Progenitor cell of endocrine pancreas (in vitro differentiated cells): ENCODE measurements around the gene ALKBH5. TPM values are rescaled to one million over a fixed set of nuclear protein-coding genes. Genes with fewer than 3 reads are reported as not detected.
A peak's percentile ranks its signal among the peaks of the same experiment; 100 is the strongest.

Experiments used
- DNase-seq: peaks from one replicate; pipeline ENCODE4 v3.0.0; 2021; ENCODE audit warnings: low spot score; ENCODE audit not compliant: unreplicated experiment
- H3K27ac Mint-ChIP-seq: 2 replicates; pipeline ENCODE4 v1.8.0; 2021; ENCODE audit warnings: mild to moderate bottlenecking, moderate library complexity, mixed read lengths
- H3K27me3 Mint-ChIP-seq: 2 replicates; pipeline ENCODE4 v1.8.0; 2021; ENCODE audit warnings: mixed read lengths
- H3K36me3 Mint-ChIP-seq: 2 replicates; pipeline ENCODE4 v1.8.0; 2022; ENCODE audit warnings: mixed read lengths; ENCODE audit not compliant: insufficient read depth
- H3K4me1 Mint-ChIP-seq: 2 replicates; pipeline ENCODE4 v1.8.0; 2021; ENCODE audit warnings: low read depth, mixed read lengths
- H3K4me3 Mint-ChIP-seq: 2 replicates; pipeline ENCODE4 v1.8.0; 2021; ENCODE audit warnings: low read depth, mild to moderate bottlenecking, moderate library complexity, mixed read lengths
- H3K9me3 Mint-ChIP-seq: 2 replicates; pipeline ENCODE4 v1.8.0; 2021; ENCODE audit warnings: low read depth, mixed read lengths
- CTCF ChIP-seq: fragments of 200-600 bp; sonication (generic); IDR thresholded peaks from one replicate; pipeline ENCODE4 v1.5.0; 2021; ENCODE audit warnings: antibody characterized with exemption, mild to moderate bottlenecking; ENCODE audit not compliant: unreplicated experiment
- total RNA-seq: library from RNA; stranded (reverse); gene quantifications from 2 replicates; pipeline ENCODE4 v1.2.1, GENCODE V29; 2021

Gene ALKBH5
- total RNA-seq, 1 donor from 2014 or later: 78.1 TPM

- Mint-ChIP-seq H3K27me3 (no peaks in the 10 kb centered on the region), H3K4me1 (peaks cover 3% of the 10 kb centered on the region), H3K36me3 (peaks cover 17% of the 10 kb centered on the region), H3K9me3 (no peaks in the 10 kb centered on the region), H3K27ac (no peak overlapping the region), H3K4me3 (no peak overlapping the region)
- TF ChIP-seq CTCF: no peak
- no peak for DNase-seq
Measured at GRCh38 chr17:18198530-18198929, 14.9 kb downstream of the ALKBH5 start.

GRCh38 chr17:18201108-18201507 lies 17.5 kb downstream of the ALKBH5 start:
- Mint-ChIP-seq H3K36me3 (peaks cover 12% of the 10 kb centered on the region), H3K27ac (peak overlapping the region; percentile 62), H3K4me3 (no peak overlapping the region), H3K4me1 (peaks cover 3% of the 10 kb centered on the region), H3K27me3 (no peaks in the 10 kb centered on the region), H3K9me3 (no peaks in the 10 kb centered on the region)
- no peak for TF ChIP-seq CTCF
- no peak for DNase-seq

- H3K4me3 Mint-ChIP-seq: no peak overlapping the region
- peaks cover 11% of the 10 kb centered on the region for H3K36me3 Mint-ChIP-seq
- peaks cover 3% of the 10 kb centered on the region for H3K4me1 Mint-ChIP-seq
- TF ChIP-seq CTCF: no peak
- H3K27me3 Mint-ChIP-seq: no peaks in the 10 kb centered on the region
- peak overlapping the region; percentile 78 for H3K27ac Mint-ChIP-seq
- H3K9me3 Mint-ChIP-seq: no peaks in the 10 kb centered on the region
- DNase-seq: no peak
Measured at GRCh38 chr17:18203308-18203707, 19.7 kb downstream of the ALKBH5 start.

GRCh38 chr17:18205861-18206260 lies 22.2 kb downstream of the ALKBH5 start:
- H3K27ac Mint-ChIP-seq: no peak overlapping the region
- peaks cover 12% of the 10 kb centered on the region for H3K36me3 Mint-ChIP-seq
- no peak for TF ChIP-seq CTCF
- no peaks in the 10 kb centered on the region for H3K27me3 Mint-ChIP-seq
- DNase-seq: no peak
- H3K4me3 Mint-ChIP-seq: no peak overlapping the region
- H3K9me3 Mint-ChIP-seq: no peaks in the 10 kb centered on the region
- H3K4me1 Mint-ChIP-seq: peaks cover 3% of the 10 kb centered on the region

- Mint-ChIP-seq H3K27me3 (no peaks in the 10 kb centered on the region), H3K4me1 (peaks cover 3% of the 10 kb centered on the region), H3K9me3 (no peaks in the 10 kb centered on the region), H3K27ac (no peak overlapping the region), H3K36me3 (peaks cover 12% of the 10 kb centered on the region), H3K4me3 (no peak overlapping the region)
- no peak for TF ChIP-seq CTCF
- no peak for DNase-seq
Measured at GRCh38 chr17:18206962-18207361, 23.3 kb downstream of the ALKBH5 start.
